ENCODE results near the gene TMEM140.

- TF ChIP-seq CTCF (CRISPR knock-in tag; IDR thresholded peaks at IDR 0.05): no peak
- no peak for TF ChIP-seq JUND (CRISPR knock-in tag; IDR thresholded peaks at IDR 0.05)
- TF ChIP-seq EP300 (IDR thresholded peaks at IDR 0.05; ENCODE audit: low read depth in 2 of 2, low read length in 2 of 2): no peak
- TF ChIP-seq EP300 (CRISPR knock-in tag; IDR thresholded peaks at IDR 0.05; ENCODE audit: borderline replicate concordance): no peak
- TF ChIP-seq MEIS2 (CRISPR knock-in tag; IDR thresholded peaks at IDR 0.05): no peak
- no peak for TF ChIP-seq HNRNPH1 (optimal IDR thresholded peaks at IDR 0.05; ENCODE audit: low read depth, low read length)
- no peak for TF ChIP-seq TFAP4 (IDR thresholded peaks at IDR 0.05; ENCODE audit: borderline replicate concordance, low read depth)
- TF ChIP-seq FOXO4 (CRISPR knock-in tag; conservative IDR thresholded peaks at IDR 0.05): no peak
- TF ChIP-seq TAF1 (CRISPR knock-in tag; IDR thresholded peaks at IDR 0.05): no peak
Observed at GRCh38 chr7:135206941-135207391, 59.1 kb downstream of the TMEM140 start.
